Measurements from ENCODE around the gene BOLA1. TPM values are rescaled to one million over a fixed set of nuclear protein-coding genes. Genes with fewer than 3 reads are reported as not detected.
"Not testable (repeated sequence)": the region's sequence is repeated elsewhere in the genome, so short reads cannot be mapped to it uniquely, and the experiment has no call there.

BOLA1 gene
- total and polyA plus RNA-seq, 2 of the 13 experiments (the other 11 are each of a cell fraction or from before 2014, with no cell fraction given), result 3.2 to 4.2 TPM

DNA sequence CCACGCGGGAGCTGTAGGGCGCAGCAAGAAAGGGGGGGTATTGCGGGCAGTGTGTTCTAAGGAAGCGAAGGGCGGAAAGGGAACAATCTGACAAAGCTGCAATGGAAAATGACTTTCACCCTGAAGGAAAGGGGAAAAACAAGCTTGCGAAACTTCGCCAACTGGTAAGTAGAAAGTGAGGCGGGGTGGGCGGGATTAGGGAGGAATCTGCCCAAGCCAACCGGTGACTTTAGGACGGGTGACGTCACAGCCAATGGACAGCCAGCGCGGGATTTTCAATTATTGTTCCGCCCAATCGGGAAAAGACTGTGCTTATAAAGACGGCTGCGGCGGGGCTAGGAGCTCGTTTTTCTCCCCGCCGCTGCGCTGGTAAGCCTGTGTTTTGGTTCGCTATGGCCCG, 47.1 kb upstream of the BOLA1 start:
- BruUV-seq (replicated peaks); H3K9me3 ChIP-seq (ENCODE audit: low read length); in situ Hi-C loops (cut with HindIII; ENCODE audit: extremely low pct_ligation_motif_present, low pct_unique_long_range_greater_than_20kb); POLR2A ChIA-PET; H3K36me3 ChIP-seq (replicated peaks in 1 of 2; ENCODE audit: control insufficient read depth in 1 of 2, insufficient read depth in 2 of 2, low read length in 2 of 2); H2AFZ ChIP-seq (ENCODE audit: low read length); H3K27ac ChIP-seq (ENCODE audit: extremely low read length, insufficient read depth, low read length); H3K4me2 ChIP-seq (ENCODE audit: low read depth, low read length); CTCF ChIA-PET (ENCODE audit: low intra/inter-chr PET ratio, low total read pairs); intact Hi-C loops (cut with micrococcal nuclease; ENCODE audit: unreplicated experiment); DNase-seq (ENCODE audit: low spot score); H3K4me3 ChIP-seq (replicated peaks in 1 of 3; ENCODE audit: insufficient read depth in 1 of 3, low read depth in 2 of 3, low read length in 3 of 3); H3K9ac ChIP-seq (ENCODE audit: insufficient read depth, low read depth, low read length); H3K27me3 ChIP-seq (ENCODE audit: control insufficient read depth in 1 of 2, insufficient read depth in 2 of 2, low read length in 2 of 2): not testable (repeated sequence)
- peaks cover 26% of the 10 kb centered on the region for H3K79me2 ChIP-seq (ENCODE audit: insufficient read depth, low read length)
- H4K20me1 ChIP-seq (ENCODE audit: insufficient read depth, low read length), result peaks cover 10% of the 10 kb centered on the region
- peaks cover 25% of the 10 kb centered on the region for H3K4me1 ChIP-seq (ENCODE audit: insufficient read depth, low read length)
- no CpG with 5 or more reads among the region's 26 CpGs for whole genome bisulfite sequencing (ENCODE audit: low lambda C conversion rate)
- FAIRE-seq, result peak; percentile 51
- ATAC-seq, result peak; percentile 23

DNA sequence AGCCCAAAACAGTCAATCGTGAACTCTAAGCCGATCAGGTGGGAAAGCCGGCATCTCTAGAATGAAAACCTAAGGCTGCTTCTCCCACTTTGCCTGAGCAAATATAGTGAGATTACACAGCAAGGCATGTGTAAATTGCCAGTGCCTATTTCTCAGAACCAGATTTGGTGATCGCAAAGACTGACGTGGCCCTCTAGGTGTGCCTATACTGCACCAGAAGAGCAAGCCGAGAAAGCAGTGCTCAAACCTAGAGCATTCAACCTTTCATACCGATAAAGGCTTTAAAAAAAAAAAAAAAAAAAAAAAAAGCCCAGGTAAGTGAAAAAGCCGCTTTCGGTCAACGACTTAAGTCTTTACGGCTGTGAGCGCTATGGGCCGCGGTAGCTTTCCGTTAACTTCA, 39.1 kb upstream of the BOLA1 start:
- H3K27ac ChIP-seq (ENCODE audit: extremely low read length, insufficient read depth, low read length); DNase-seq (ENCODE audit: low spot score); intact Hi-C loops (cut with micrococcal nuclease; ENCODE audit: unreplicated experiment); FAIRE-seq; H4K20me1 ChIP-seq (ENCODE audit: insufficient read depth, low read length); H2AFZ ChIP-seq (ENCODE audit: low read length); BruUV-seq (replicated peaks); H3K27me3 ChIP-seq (ENCODE audit: control insufficient read depth in 1 of 2, insufficient read depth in 2 of 2, low read length in 2 of 2); H3K79me2 ChIP-seq (ENCODE audit: insufficient read depth, low read length); CTCF ChIA-PET (ENCODE audit: low intra/inter-chr PET ratio, low total read pairs); H3K9ac ChIP-seq (ENCODE audit: insufficient read depth, low read depth, low read length); H3K4me2 ChIP-seq (ENCODE audit: low read depth, low read length); in situ Hi-C loops (cut with HindIII; ENCODE audit: extremely low pct_ligation_motif_present, low pct_unique_long_range_greater_than_20kb); H3K4me1 ChIP-seq (ENCODE audit: insufficient read depth, low read length); H3K4me3 ChIP-seq (replicated peaks in 1 of 3; ENCODE audit: insufficient read depth in 1 of 3, low read depth in 2 of 3, low read length in 3 of 3); H3K36me3 ChIP-seq (replicated peaks in 1 of 2; ENCODE audit: control insufficient read depth in 1 of 2, insufficient read depth in 2 of 2, low read length in 2 of 2); H3K9me3 ChIP-seq (ENCODE audit: low read length); POLR2A ChIA-PET: not testable (repeated sequence)
- ATAC-seq, result peak; percentile 3
- no CpG with 5 or more reads among the region's 15 CpGs for WGBS (ENCODE audit: low lambda C conversion rate)

DNA sequence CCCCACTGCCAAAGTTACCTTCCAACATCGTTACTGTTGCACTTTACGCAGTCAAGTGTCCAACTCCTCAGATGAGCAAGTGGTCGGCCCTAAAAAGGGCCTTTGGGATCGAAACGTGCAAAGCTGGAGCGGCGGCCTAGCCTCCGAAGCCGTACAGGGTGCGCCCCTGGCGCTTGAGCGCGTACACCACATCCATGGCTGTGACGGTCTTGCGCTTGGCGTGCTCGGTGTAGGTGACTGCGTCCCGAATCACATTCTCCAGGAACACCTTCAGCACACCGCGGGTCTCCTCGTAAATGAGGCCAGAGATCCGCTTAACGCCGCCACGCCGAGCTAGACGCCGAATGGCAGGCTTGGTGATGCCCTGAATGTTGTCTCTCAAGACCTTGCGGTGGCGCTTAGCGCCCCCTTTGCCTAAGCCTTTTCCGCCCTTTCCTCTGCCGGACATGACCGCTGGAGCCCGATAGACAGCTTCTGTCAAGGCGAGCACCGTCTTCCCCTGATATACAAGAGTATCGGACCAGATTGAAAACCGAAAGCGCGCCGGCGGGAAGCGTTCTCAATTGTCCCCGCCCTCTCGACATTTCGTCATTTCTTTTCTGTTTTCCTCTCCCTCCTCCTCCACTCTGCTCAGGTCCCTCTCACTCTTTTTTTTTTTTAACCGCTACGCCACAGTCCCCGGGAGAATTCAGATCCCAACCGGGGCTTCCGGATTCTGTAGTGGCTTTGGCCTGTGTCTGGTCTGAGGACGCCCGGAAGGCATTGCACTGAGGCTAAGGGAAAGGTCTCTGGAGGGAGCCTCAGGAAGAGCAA, 38.5 kb upstream of the BOLA1 start:
- H3K36me3 ChIP-seq (replicated peaks in 1 of 2; ENCODE audit: control insufficient read depth in 1 of 2, insufficient read depth in 2 of 2, low read length in 2 of 2); H3K4me1 ChIP-seq (ENCODE audit: insufficient read depth, low read length); intact Hi-C loops (cut with micrococcal nuclease; ENCODE audit: unreplicated experiment); POLR2A ChIA-PET; H3K27ac ChIP-seq (ENCODE audit: extremely low read length, insufficient read depth, low read length); H3K4me2 ChIP-seq (ENCODE audit: low read depth, low read length); CTCF ChIA-PET (ENCODE audit: low intra/inter-chr PET ratio, low total read pairs); H4K20me1 ChIP-seq (ENCODE audit: insufficient read depth, low read length); H3K4me3 ChIP-seq (replicated peaks in 1 of 3; ENCODE audit: insufficient read depth in 1 of 3, low read depth in 2 of 3, low read length in 3 of 3); H2AFZ ChIP-seq (ENCODE audit: low read length); H3K27me3 ChIP-seq (ENCODE audit: control insufficient read depth in 1 of 2, insufficient read depth in 2 of 2, low read length in 2 of 2); H3K9me3 ChIP-seq (ENCODE audit: low read length); DNase-seq (ENCODE audit: low spot score); in situ Hi-C loops (cut with HindIII; ENCODE audit: extremely low pct_ligation_motif_present, low pct_unique_long_range_greater_than_20kb); H3K9ac ChIP-seq (ENCODE audit: insufficient read depth, low read depth, low read length); BruUV-seq (replicated peaks); H3K79me2 ChIP-seq (ENCODE audit: insufficient read depth, low read length): not testable (repeated sequence)
- FAIRE-seq (peak; percentile 79), ATAC-seq (peak; percentile 86)
- no CpG with 5 or more reads among the region's 55 CpGs for WGBS (ENCODE audit: low lambda C conversion rate)

DNA sequence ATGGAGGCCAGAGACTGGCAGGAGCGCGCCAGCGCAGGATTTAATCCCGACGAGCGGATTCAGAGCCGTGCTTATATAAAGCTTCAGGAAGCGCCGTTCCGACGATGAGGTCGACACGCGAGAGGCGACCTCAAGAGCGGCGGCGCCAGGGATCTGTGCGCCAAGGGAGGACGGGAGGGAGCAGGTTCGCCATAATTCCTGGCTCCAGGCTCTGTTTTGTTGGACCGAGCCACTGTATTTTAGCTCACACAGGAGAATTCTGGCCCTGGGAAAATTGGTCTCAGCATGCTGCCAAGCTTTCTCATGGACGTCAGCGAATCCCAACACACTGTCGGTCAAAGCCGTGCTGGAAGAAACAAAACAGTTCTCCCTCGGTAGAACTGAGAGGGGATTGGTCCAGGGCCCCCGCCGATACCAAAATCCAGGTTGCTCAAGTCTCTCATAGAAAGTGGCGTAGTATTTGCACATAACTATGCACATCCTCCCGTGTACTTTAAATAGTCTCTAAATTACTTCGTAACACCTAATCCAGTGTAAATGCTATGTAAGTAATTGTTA, 37.8 kb upstream of the BOLA1 start:
- H3K27me3 ChIP-seq (ENCODE audit: control insufficient read depth in 1 of 2, insufficient read depth in 2 of 2, low read length in 2 of 2); H4K20me1 ChIP-seq (ENCODE audit: insufficient read depth, low read length); intact Hi-C loops (cut with micrococcal nuclease; ENCODE audit: unreplicated experiment); H3K9me3 ChIP-seq (ENCODE audit: low read length); H3K9ac ChIP-seq (ENCODE audit: insufficient read depth, low read depth, low read length); FAIRE-seq; H3K4me3 ChIP-seq (replicated peaks in 1 of 3; ENCODE audit: insufficient read depth in 1 of 3, low read depth in 2 of 3, low read length in 3 of 3); H2AFZ ChIP-seq (ENCODE audit: low read length); H3K79me2 ChIP-seq (ENCODE audit: insufficient read depth, low read length); H3K4me2 ChIP-seq (ENCODE audit: low read depth, low read length); H3K4me1 ChIP-seq (ENCODE audit: insufficient read depth, low read length); BruUV-seq (replicated peaks); in situ Hi-C loops (cut with HindIII; ENCODE audit: extremely low pct_ligation_motif_present, low pct_unique_long_range_greater_than_20kb); DNase-seq (ENCODE audit: low spot score); CTCF ChIA-PET (ENCODE audit: low intra/inter-chr PET ratio, low total read pairs); H3K36me3 ChIP-seq (replicated peaks in 1 of 2; ENCODE audit: control insufficient read depth in 1 of 2, insufficient read depth in 2 of 2, low read length in 2 of 2); H3K27ac ChIP-seq (ENCODE audit: extremely low read length, insufficient read depth, low read length); POLR2A ChIA-PET: not testable (repeated sequence)
- ATAC-seq, result peak; percentile 45
- no CpG with 5 or more reads among the region's 32 CpGs for WGBS (ENCODE audit: low lambda C conversion rate)

Measured in HepG2 (cell line).